Right lobe of liver (tissue), 6 donors: Measurements from ENCODE around the gene TTC7B. TPM values are rescaled to one million over a fixed set of nuclear protein-coding genes. Genes with fewer than 3 reads are reported as not detected.

Experiments used
- ATAC-seq, 4 donors: fragments of 200-7000 bp; cut with Tn5 transposase; one replicate each; pipeline ENCODE4 v1.9.1; 2020; ENCODE audit warnings: mild to moderate bottlenecking in 4 of 4, moderate library complexity in 4 of 4
- DNase-seq, 3 donors: peaks; one replicate each; pipeline ENCODE4 v3.0.0-alpha.2; 2020
- H3K27ac ChIP-seq, 3 donors: fragments of 200-600 bp; one replicate each; pipeline ENCODE4 v1.8.0; 2022
- H3K27me3 ChIP-seq, 2 donors: fragments of 200-600 bp; one replicate each; pipeline ENCODE4 v1.8.0; 2022
- H3K36me3 ChIP-seq, 4 donors: fragments of 200-600 bp; sonication (generic) in 1 of 4; one replicate each; pipeline versions ENCODE4 v1.5.1 to v1.8.0; 2017 to 2022; ENCODE audit warnings: control low read depth in 1 of 4
- H3K4me1 ChIP-seq, 4 donors: fragments of 200-600 bp; sonication (generic) in 1 of 4; one replicate each; pipeline versions ENCODE4 v1.5.1 to v1.8.0; 2017 to 2022; ENCODE audit warnings: control low read depth in 1 of 4
- H3K4me3 ChIP-seq, 3 donors: fragments of 200-600 bp; one replicate each; pipeline ENCODE4 v1.8.0; 2022
- H3K9me3 ChIP-seq, 4 donors: fragments of 200-600 bp; sonication (generic) in 1 of 4; one replicate each; pipeline versions ENCODE4 v1.5.1 to v1.8.0; 2017 to 2022; ENCODE audit warnings: control low read depth in 1 of 4
- POLR2A ChIP-seq: fragments of 450-650 bp; IDR thresholded peaks from one replicate; pipeline ENCODE4 v1.6.1; 2017; ENCODE audit warnings: antibody characterized with exemption, mild to moderate bottlenecking
- WGBS: methylation state at CpG from one replicate; pipeline ENCODE4 v1.1.6; 2018; ENCODE audit warnings: low coverage, low lambda C conversion rate; ENCODE audit not compliant: insufficient coverage; ENCODE audit errors: missing lambda C conversion rate; 5-methylcytosine and 5-hydroxymethylcytosine counted together
- intact Hi-C, 2 donors: fragments of 100-400 bp; cut with DNase I; formaldehyde crosslinking; loops; one replicate each; pipeline versions ENCODE4 v1.11.2 to v1.14.1; 2022
- total RNA-seq, 6 experiments: library from RNA; depleted of rRNA in 2 of 6; stranded (reverse); fragments of >200 nt in 2 of 6; fragmentation: NEBNext Ultra II Directional in 3 of 6; extraction: Animal tissue kit (Norgen Biotek cat#: 25700) in 3 of 6; gene quantifications; one replicate each; pipeline versions ENCODE4 v1.1.0 to v1.2.4, GENCODE V29; 2016 to 2023
- TF ChIP-seq, protein P1 (sequence below), 4 donors: fragments of 200-600 bp in 3 of 4; fragments of 450-650 bp in 1 of 4; IDR thresholded peaks; one replicate each; pipeline versions ENCODE4 v1.5.1 to v1.8.0; 2016 to 2022; ENCODE audit warnings: antibody characterized with exemption in 4 of 4, mild to moderate bottlenecking in 2 of 4
- donor health status: DM: no; HTN: yes; CAD: no.
- donor health status: DM: no; HTN: no; CAD: no.
- donor health status: DM: no; HTN: no; CAD: no.
- donor health status: DM: no; HTN: yes; CAD: no.
- donor health status: DM: no; HTN: yes; CAD: no.

TTC7B gene
- total RNA-seq, 6 experiments from 2014 or later: 18.4 to 56.1 (median 37.5) TPM

DNA sequence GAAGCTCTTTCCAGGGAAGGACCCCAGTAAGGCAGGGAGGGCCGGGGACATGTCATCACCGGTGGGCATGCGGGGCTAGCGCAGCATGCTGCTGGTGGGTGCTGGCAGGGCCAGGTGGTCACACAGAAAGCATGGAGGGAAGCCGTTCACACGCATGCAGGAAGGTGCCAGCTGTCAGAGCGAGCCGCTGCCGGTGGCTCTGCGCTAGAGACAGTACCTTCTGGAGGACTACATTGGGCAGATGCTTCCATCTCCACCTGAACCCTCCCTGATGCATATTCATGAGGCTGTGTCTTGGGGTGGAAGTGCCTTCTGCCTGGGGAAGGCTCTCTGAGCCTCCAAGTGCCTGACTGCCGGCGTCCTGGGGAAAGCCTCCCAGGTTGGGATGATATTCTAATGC lies 215.6 kb downstream of the TTC7B start:
- no peak for ATAC-seq
- TF ChIP-seq, protein P1, sequence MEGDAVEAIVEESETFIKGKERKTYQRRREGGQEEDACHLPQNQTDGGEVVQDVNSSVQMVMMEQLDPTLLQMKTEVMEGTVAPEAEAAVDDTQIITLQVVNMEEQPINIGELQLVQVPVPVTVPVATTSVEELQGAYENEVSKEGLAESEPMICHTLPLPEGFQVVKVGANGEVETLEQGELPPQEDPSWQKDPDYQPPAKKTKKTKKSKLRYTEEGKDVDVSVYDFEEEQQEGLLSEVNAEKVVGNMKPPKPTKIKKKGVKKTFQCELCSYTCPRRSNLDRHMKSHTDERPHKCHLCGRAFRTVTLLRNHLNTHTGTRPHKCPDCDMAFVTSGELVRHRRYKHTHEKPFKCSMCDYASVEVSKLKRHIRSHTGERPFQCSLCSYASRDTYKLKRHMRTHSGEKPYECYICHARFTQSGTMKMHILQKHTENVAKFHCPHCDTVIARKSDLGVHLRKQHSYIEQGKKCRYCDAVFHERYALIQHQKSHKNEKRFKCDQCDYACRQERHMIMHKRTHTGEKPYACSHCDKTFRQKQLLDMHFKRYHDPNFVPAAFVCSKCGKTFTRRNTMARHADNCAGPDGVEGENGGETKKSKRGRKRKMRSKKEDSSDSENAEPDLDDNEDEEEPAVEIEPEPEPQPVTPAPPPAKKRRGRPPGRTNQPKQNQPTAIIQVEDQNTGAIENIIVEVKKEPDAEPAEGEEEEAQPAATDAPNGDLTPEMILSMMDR (IDR thresholded peaks at IDR 0.05): no peak
- no peak for TF ChIP-seq POLR2A
- Histone ChIP-seq H3K27ac (no peak overlapping the region), H3K9me3 (no peaks in the 10 kb centered on the region), H3K27me3 (no peaks in the 10 kb centered on the region), H3K4me1 (no peaks in the 10 kb centered on the region), H3K4me3 (no peak overlapping the region), H3K36me3 (no peaks in the 10 kb centered on the region)
- intact Hi-C loops: no loop called here
- 80% methylated on average over 2 of the region's 12 CpGs for WGBS
- DNase-seq: no peak

- peak in 1 of 4 donors; percentile 30 for ATAC-seq
- no peak overlapping the region for H3K4me3 ChIP-seq
- TF ChIP-seq POLR2A: no peak
- TF ChIP-seq, protein P1 (IDR thresholded peaks at IDR 0.05): no peak
- H3K27me3 ChIP-seq: no peaks in the 10 kb centered on the region
- 77% methylated on average over 4 of the region's 12 CpGs for WGBS
- no peaks in the 10 kb centered on the region for H3K36me3 ChIP-seq
- H3K4me1 ChIP-seq: no peaks in the 10 kb centered on the region
- intact Hi-C loops: no loop called here
- H3K9me3 ChIP-seq: no peaks in the 10 kb centered on the region
- no peak for DNase-seq
- no peak overlapping the region for H3K27ac ChIP-seq
These were observed 216.3 kb downstream of the TTC7B start for GRCh38 chr14:90599748-90600507.

DNA sequence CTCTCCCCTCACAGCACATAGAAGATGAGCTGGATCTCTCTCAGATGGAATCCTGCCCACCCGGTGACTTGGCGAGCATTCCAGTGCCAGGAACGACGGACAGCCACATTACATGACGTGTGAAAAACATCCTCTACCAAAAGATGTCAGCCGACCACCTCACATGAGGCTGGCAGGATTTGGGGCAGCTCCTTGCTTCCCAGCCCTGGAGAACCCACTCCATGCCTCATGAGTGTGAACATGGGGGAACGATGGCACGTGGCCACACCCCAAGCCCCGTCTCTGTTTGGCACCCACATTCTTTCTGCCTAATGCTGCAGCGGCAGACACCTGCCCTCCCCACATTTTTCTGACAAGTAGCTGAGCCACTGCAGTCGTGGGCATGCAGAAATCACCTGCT lies 216.9 kb downstream of the TTC7B start:
- Histone ChIP-seq H3K4me3 (no peak overlapping the region), H3K36me3 (no peaks in the 10 kb centered on the region), H3K9me3 (no peaks in the 10 kb centered on the region), H3K4me1 (no peaks in the 10 kb centered on the region), H3K27me3 (no peaks in the 10 kb centered on the region), H3K27ac (no peak overlapping the region)
- ATAC-seq (no peak), DNase-seq (no peak)
- intact Hi-C loops: no loop called here
- WGBS: 52% methylated on average over 3 of the region's 11 CpGs
- no peak for TF ChIP-seq POLR2A
- TF ChIP-seq, protein P1 (IDR thresholded peaks at IDR 0.05): no peak

- intact Hi-C loops: no loop called here
- no peak for ATAC-seq
- 73% methylated on average over 3 of the region's 15 CpGs for WGBS
- Histone ChIP-seq H3K9me3 (no peaks in the 10 kb centered on the region), H3K36me3 (no peaks in the 10 kb centered on the region), H3K27ac (no peak overlapping the region), H3K27me3 (no peaks in the 10 kb centered on the region), H3K4me1 (no peaks in the 10 kb centered on the region), H3K4me3 (no peak overlapping the region)
- TF ChIP-seq, protein P1 (IDR thresholded peaks at IDR 0.05): no peak
- DNase-seq: no peak
These were observed 218.3 kb downstream of the TTC7B start for GRCh38 chr14:90597961-90598360.
